ENCODE data around the gene ALPL.

DNA sequence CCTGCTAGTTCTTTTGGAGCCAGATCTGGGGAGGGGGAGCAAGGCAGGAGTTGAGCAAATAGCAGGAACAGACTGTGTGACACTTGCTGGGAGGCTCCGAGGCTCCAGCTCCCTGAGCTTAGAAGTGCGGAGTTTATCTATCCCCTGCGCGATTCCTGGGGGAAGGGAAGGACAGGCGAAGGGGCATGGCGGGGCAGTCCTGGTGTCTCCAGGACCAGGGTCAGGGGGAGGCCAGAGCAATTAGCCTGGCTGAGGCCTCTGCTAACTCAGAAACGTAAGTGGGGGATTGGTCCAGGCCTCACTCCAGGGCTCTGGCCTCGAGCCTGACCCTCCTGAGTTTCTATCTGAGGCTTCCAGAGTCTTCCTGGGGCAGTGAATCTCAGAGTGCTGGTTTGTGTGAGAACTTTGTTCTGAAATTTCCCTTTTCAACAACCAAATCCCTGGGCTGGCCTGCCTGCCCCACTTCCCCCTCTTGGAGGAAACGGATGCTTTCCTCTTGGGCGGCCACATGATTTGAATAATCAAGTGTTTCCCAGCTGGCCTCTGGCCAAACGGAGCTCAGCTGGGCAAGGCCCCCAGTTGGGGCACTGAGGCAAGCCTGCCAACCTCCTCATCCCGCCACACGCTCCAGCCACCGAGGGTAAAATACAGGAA lies 15.6 kb downstream of the ALPL start:
- TF ChIP-seq POLR2A (IDR thresholded peaks at IDR 0.05) = no peak
- TF ChIP-seq, protein P1, sequence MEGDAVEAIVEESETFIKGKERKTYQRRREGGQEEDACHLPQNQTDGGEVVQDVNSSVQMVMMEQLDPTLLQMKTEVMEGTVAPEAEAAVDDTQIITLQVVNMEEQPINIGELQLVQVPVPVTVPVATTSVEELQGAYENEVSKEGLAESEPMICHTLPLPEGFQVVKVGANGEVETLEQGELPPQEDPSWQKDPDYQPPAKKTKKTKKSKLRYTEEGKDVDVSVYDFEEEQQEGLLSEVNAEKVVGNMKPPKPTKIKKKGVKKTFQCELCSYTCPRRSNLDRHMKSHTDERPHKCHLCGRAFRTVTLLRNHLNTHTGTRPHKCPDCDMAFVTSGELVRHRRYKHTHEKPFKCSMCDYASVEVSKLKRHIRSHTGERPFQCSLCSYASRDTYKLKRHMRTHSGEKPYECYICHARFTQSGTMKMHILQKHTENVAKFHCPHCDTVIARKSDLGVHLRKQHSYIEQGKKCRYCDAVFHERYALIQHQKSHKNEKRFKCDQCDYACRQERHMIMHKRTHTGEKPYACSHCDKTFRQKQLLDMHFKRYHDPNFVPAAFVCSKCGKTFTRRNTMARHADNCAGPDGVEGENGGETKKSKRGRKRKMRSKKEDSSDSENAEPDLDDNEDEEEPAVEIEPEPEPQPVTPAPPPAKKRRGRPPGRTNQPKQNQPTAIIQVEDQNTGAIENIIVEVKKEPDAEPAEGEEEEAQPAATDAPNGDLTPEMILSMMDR (IDR thresholded peaks at IDR 0.05 in 8 of 11, conservative IDR thresholded peaks at IDR 0.05 in 3 of 11) = no peak
